Activated CD4-positive, alpha-beta T cell treated with anti-CD3 and anti-CD28 coated beads for 48 hours (primary cell): ENCODE data around the gene CYTH2.
"Not testable (repeated sequence)": the region's sequence is repeated elsewhere in the genome, so short reads cannot be mapped to it uniquely, and the experiment has no call there.

Experiments
- DNase-seq: peaks from one replicate; pipeline ENCODE4 v3.0.0-alpha.2; 2020

CYTH2 gene

DNA sequence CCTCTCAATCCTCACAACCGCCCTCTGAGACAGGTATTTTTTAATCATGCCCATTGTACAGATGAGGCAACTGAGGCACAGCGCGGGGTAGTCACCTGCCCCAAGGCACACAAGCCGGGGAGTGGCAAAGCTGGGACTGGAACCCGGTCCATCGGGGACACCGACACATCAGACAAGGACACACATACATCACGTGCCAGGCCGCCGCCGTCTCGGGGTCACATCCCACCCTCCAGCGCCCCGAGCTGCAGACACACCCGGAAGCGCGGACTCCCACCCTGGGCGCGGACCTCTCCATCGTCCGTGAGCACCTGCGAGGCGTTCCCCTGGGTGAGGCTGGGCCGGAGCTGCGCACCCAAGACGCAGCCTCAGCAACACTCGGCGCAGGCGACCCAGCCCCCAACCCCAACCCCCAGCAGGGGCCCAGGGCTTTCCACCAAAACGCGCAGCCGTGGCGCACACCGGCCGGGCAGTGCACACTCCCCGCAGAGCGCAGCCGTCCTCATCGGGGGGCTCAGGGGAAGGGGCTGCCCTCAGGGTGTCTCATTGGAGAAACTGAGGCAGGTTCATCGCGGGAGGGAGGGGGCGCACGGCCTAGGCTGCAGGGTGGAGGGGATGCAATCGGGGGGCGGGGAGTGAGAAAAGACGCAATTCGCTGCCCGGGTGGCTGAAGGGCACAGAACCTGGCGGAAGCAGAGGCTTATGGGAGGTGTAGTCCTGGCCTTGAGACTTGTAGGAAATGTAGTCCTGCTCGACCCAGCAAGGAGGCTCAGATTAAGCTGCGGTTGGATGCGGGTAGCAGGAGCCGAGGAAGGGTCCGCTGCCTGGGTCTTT, 44.3 kb downstream of the CYTH2 start:
- DNase-seq: peak; percentile 80

DNA sequence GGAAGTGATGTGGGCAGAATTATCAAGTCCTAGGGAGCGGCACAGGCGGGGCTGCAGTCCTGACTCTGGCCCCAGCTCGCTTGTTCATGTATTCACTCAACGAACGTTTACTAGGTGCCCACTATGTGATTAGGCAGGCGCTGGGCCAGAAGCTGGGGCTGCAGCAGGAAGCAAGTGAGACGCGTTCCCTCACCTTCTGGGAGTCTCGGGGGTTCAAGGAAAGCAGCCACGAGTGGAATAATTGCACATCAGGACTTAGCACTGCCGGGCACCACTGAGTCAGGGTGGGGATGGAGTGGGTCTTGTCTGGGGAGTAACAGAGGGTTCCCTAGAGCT, 44.9 kb downstream of the CYTH2 start:
- DNase-seq: no peak

DNA sequence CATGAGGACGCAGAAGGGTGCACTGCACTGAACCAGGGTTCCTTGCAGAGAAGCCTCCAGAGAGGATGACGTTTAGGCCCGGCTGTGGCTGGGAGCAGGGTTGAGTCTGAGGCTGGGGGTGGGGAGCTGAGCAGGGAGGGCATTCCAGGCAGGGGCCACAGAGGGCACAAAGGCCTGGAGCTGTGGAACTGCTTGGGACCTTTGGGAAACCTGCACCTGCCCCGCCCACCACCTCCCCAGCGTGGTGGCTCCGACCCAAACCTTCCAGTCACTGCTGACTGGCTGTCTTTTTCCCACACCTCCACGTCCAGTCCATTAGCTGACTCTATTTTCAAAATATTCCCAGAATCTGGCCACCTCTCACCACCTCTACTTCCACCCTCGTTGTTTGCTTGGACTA, 47.4 kb downstream of the CYTH2 start:
- no peak for DNase-seq

DNA sequence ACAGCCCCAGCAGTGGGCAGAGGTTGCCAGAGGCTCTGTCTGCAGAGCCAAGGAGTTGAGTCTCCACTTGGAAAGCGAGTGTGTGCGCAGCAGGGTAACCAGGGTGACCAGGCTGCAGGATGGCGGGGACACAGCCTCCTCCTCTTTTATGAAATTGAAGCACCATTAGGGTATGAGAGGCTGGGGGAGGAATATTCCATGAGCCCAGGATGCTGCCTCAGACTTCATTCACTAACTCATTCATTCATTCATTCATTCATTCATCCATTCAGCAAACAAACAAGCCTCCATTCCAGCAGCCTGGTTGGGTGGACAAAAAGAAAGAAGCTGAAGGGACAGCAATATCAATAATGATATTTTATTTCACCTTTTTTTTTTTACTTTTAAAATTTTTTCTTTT, 49.0 kb downstream of the CYTH2 start:
- DNase-seq: no peak

DNA sequence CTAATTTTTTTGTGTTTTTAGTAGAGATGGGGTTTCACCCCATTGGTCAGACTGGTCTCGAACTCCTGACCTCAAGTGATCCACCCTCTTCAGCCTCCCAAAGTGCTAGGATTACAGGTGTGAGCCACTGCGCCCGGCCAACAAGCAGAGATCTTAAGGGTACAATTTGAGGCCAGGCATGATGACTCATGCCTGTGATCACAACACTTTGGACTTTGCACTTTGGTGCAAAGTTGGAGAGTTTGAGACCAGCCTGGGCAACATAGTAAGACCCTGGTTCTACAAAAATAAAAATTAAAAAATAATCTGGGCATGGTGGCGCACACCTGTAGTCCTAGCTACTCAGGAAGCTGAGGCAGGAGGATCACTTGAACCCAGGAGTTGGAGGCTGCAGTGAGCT, 50.3 kb downstream of the CYTH2 start:
- DNase-seq: not testable (repeated sequence)

DNA sequence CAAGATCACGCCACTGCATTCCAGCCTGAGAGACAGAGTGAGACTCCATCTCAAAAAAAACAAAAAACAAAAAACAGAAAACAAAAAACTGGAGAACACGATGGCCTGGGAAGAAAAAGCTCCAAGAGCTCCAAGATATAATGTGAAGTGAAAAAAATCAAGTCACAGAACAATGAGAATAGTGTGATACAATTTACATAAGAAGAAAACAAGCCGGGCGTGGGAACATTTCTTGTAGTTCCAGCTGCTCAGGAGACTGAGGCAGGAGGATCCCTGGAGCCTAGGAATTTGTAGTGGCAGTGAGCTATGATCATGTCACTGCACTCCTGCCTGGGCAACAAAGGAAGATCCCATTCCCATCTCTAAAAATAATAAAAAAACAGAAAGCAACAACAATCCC, 51.0 kb downstream of the CYTH2 start:
- no peak for DNase-seq

DNA sequence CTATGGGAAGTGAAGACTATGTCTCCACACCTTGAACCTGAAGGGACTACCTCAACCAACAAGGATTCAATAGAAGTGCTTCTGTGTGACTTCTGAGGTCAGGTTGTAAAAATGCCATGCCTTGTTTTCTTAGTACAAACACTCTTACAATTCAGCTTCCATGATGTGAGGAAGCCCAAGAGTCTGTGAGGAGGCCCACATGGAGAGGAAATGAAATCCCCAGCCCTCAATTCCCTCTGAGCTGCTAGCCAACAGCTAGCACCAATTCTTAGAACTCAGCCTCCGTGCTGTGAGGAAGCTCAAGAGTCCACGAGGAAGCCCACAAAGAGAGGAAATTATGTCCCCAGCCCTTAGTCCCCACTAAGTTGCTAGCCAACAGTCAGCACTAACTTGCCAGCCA, 55.1 kb downstream of the CYTH2 start:
- DNase-seq: no peak

DNA sequence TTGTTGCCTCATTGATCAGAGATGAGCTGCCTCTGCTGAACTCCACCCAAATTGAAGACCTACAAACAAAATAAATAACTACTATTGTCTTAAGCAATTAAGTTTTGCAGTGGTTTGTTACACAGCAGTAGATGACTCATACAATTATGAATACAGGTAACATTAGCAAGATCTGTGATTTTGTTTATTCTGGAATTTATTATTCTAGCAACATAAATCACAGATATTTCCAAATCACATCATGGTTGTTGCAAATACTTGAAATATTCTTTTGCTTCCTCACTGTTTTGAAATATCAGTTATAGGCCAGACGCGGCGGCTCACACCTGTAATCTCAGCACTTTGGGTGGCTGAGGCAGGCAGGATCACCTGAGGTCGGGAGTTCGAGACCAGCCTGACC, 55.6 kb downstream of the CYTH2 start:
- DNase-seq: no peak

DNA sequence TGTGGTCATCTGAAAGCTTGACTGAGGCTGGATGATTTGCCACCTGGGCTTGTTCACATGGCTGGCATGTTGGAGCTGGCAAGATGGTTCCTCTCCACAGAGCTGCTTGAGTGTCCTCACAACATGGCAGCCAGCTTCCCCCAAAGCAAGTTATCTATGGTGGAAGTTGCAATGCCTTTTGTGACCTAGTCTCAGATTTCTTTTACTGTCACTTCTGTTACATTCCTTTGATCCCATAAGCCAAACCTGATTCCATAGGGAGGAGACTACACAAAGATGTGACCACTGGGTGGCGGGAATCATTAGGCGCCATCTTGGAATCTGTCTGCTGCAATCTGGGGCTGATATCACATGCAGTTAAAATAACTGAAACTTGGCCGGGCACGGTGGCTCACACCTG, 60.0 kb downstream of the CYTH2 start:
- DNase-seq: no peak

DNA sequence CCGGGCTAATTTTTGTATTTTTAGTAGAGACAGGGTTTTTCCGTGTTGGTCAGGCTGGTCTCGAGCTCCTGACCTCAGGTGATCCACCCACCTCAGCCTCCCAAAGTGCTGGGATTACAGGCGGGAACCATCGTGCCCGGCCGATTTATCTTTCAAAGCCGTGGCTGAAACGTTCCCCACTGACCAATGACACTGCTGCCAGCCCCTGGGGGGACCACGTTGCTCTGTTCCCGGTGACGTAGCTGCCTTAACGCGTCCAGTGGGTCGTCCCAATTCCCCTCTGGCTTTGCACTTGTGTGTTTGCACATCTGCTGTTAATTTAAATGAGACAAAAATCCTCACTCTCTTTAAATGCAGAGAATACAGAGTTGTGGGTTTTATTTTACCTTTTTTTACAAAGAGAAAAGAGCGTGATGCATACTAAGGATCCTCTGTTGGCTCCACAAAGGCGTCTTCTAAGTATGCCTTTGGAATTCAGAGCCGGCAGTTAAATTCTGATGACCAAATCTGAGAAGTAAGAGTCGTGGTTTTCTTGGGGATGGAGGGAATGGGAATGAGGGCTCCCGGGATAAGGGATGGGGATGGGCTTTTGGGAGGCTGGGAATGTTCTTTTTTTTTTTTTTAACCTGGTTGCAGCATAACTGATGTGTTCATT, 61.0 kb downstream of the CYTH2 start:
- DNase-seq: no peak

DNA sequence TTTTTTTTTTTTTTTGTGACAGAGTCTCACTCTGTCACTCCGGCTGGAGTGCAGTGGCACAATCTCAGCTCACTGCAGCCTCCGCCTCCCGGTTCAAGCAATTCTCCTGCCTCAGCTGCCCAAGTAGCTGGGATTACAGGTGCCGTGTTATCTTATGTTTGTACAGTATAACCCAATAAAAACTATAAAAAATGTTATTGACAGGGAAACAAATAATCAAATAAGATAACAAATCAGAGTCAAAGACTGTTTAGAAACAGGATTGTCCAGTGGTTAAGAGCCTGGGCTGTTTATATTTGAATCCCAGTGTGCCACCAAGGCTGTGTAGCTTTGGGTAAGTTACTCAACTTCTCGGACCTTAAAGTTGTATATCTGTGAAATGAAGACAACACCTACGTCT, 61.6 kb downstream of the CYTH2 start:
- no peak for DNase-seq
